ENCODE data around the gene SLC25A12. TPM values are rescaled to one million over a fixed set of nuclear protein-coding genes. Genes with fewer than 3 reads are reported as not detected.

SLC25A12 gene
- total RNA-seq, 2 experiments from 2014 or later: 28.1 to 32.3 TPM

GRCh38 chr2:171855401-171855800 is 38.6 kb downstream of the SLC25A12 start:
- Histone ChIP-seq H3K4me2 (ENCODE audit: low read length) (no peak overlapping the region), H3K9me2 (ENCODE audit: insufficient read depth, low read length) (no peaks in the 10 kb centered on the region), H3K27ac (ENCODE audit: low read depth, low read length, poor library complexity, severe bottlenecking) (no peak overlapping the region), H3K36me3 (ENCODE audit: insufficient read depth, low read length) (peaks cover 85% of the 10 kb centered on the region), H3K4me1 (ENCODE audit: insufficient read depth, low read length, poor library complexity, severe bottlenecking) (no peaks in the 10 kb centered on the region), H3K4me3 (ENCODE audit: low read depth, low read length, poor library complexity, severe bottlenecking) (no peak overlapping the region), H4K20me1 (ENCODE audit: insufficient read depth, low read length) (no peaks in the 10 kb centered on the region), H3K79me2 (ENCODE audit: insufficient read depth, low read depth, low read length) (no peaks in the 10 kb centered on the region), H2AFZ (ENCODE audit: low read length) (no peak overlapping the region), H3K9me3 (ENCODE audit: low read length) (no peaks in the 10 kb centered on the region)
- no peak for DNase-seq (ENCODE audit: low spot score)
- ChIA-PET POLR2A (interaction anchor here (0.8 to 1.4 kb wide), 2 partner anchors 9 to 10 kb away, joined by 4 read pairs; no protein-coding TSS in a partner anchor), CTCF (ENCODE audit: unreplicated experiment) (no interaction called here)
- intact Hi-C loops (cut with micrococcal nuclease; ENCODE audit: unreplicated experiment): no loop called here
- BruUV-seq (replicated peaks): no TSS peak
- TF ChIP-seq EZH2phosphoT487 (IDR thresholded peaks at IDR 0.05; ENCODE audit: borderline replicate concordance, low read depth, low read length): no peak
- no peak for TF ChIP-seq CTCF (conservative IDR thresholded peaks at IDR 0.05; ENCODE audit: low read length)

- intact Hi-C loops (cut with micrococcal nuclease; ENCODE audit: unreplicated experiment): no loop called here
- no peak for DNase-seq (ENCODE audit: low spot score)
- Histone ChIP-seq H4K20me1 (ENCODE audit: insufficient read depth, low read length) (no peaks in the 10 kb centered on the region), H3K4me2 (ENCODE audit: low read length) (no peak overlapping the region), H3K36me3 (ENCODE audit: insufficient read depth, low read length) (peaks cover 57% of the 10 kb centered on the region), H3K9me3 (ENCODE audit: low read length) (no peaks in the 10 kb centered on the region), H3K4me3 (ENCODE audit: low read depth, low read length, poor library complexity, severe bottlenecking) (no peak overlapping the region), H3K9me2 (ENCODE audit: insufficient read depth, low read length) (no peaks in the 10 kb centered on the region), H3K27ac (ENCODE audit: low read depth, low read length, poor library complexity, severe bottlenecking) (no peak overlapping the region), H3K4me1 (ENCODE audit: insufficient read depth, low read length, poor library complexity, severe bottlenecking) (no peaks in the 10 kb centered on the region), H3K79me2 (ENCODE audit: insufficient read depth, low read depth, low read length) (no peaks in the 10 kb centered on the region), H2AFZ (ENCODE audit: low read length) (no peak overlapping the region)
- POLR2A ChIA-PET: interaction anchor here (1.1 kb wide), 1 partner anchor 12 kb away, joined by 4 read pairs; no protein-coding TSS in a partner anchor
- TF ChIP-seq EZH2phosphoT487 (IDR thresholded peaks at IDR 0.05; ENCODE audit: borderline replicate concordance, low read depth, low read length) (no peak), CTCF (conservative IDR thresholded peaks at IDR 0.05; ENCODE audit: low read length) (no peak)
- CTCF ChIA-PET (ENCODE audit: unreplicated experiment): no interaction called here
- TSS peak; percentile 7 for BruUV-seq (replicated peaks)
Measured at GRCh38 chr2:171852366-171852888, 41.6 kb downstream of the SLC25A12 start.

- DNase-seq (ENCODE audit: low spot score): no peak
- no peaks in the 10 kb centered on the region for H3K4me1 ChIP-seq (ENCODE audit: insufficient read depth, low read length, poor library complexity, severe bottlenecking)
- H2AFZ ChIP-seq (ENCODE audit: low read length): no peak overlapping the region
- H3K36me3 ChIP-seq (ENCODE audit: insufficient read depth, low read length): peaks cover 34% of the 10 kb centered on the region
- no peak overlapping the region for H3K4me2 ChIP-seq (ENCODE audit: low read length)
- intact Hi-C loops (cut with micrococcal nuclease; ENCODE audit: unreplicated experiment): no loop called here
- POLR2A ChIA-PET: interaction anchor here (1.4 kb wide), 1 partner anchor 76 kb away, joined by 3 read pairs; no protein-coding TSS in a partner anchor
- no peaks in the 10 kb centered on the region for H3K79me2 ChIP-seq (ENCODE audit: insufficient read depth, low read depth, low read length)
- no peaks in the 10 kb centered on the region for H3K9me2 ChIP-seq (ENCODE audit: insufficient read depth, low read length)
- CTCF ChIA-PET (ENCODE audit: unreplicated experiment): no interaction called here
- no peaks in the 10 kb centered on the region for H3K9me3 ChIP-seq (ENCODE audit: low read length)
- no peaks in the 10 kb centered on the region for H4K20me1 ChIP-seq (ENCODE audit: insufficient read depth, low read length)
- no TSS peak for BruUV-seq (replicated peaks)
- TF ChIP-seq EZH2phosphoT487 (IDR thresholded peaks at IDR 0.05; ENCODE audit: borderline replicate concordance, low read depth, low read length): no peak
- no peak for TF ChIP-seq CTCF (conservative IDR thresholded peaks at IDR 0.05; ENCODE audit: low read length)
- H3K27ac ChIP-seq (ENCODE audit: low read depth, low read length, poor library complexity, severe bottlenecking): no peak overlapping the region
- H3K4me3 ChIP-seq (ENCODE audit: low read depth, low read length, poor library complexity, severe bottlenecking): no peak overlapping the region
Measured at GRCh38 chr2:171847627-171848026, 46.4 kb downstream of the SLC25A12 start.

Measured in OCI-LY7 (cell line).